HG02763 (cell line): ENCODE data around the gene HHLA2.

ENCODE experiments used
- ATAC-seq: cut with Tn5 transposase; IDR thresholded peaks from one replicate; pipeline ENCODE4 v1.9.1; 2021; ENCODE audit warnings: mild to moderate bottlenecking, moderate library complexity; ENCODE audit not compliant: unreplicated experiment

The HHLA2 gene

GRCh38 chr3:108297647-108298046 is 1.3 kb downstream of the HHLA2 start:
- ATAC-seq, result no peak

GRCh38 chr3:108298056-108298455 is 1.7 kb downstream of the HHLA2 start:
- ATAC-seq, result no peak

- ATAC-seq, result no peak
Measured at GRCh38 chr3:108300103-108300849, 3.9 kb downstream of the HHLA2 start.

GRCh38 chr3:108301695-108302404 is 5.5 kb downstream of the HHLA2 start:
- ATAC-seq, result peak; percentile 58

- ATAC-seq, result no peak
Measured at GRCh38 chr3:108302570-108302969, 6.2 kb downstream of the HHLA2 start.

GRCh38 chr3:108305484-108306172 is 9.3 kb downstream of the HHLA2 start:
- ATAC-seq, result no peak

- no peak for ATAC-seq
Measured at GRCh38 chr3:108311797-108312196, 15.4 kb downstream of the HHLA2 start.

GRCh38 chr3:108312656-108313055 is 16.3 kb downstream of the HHLA2 start:
- no peak for ATAC-seq

GRCh38 chr3:108315767-108316301 is 19.5 kb downstream of the HHLA2 start:
- no peak for ATAC-seq

GRCh38 chr3:108319428-108320082 is 23.2 kb downstream of the HHLA2 start:
- no peak for ATAC-seq

GRCh38 chr3:108320746-108321350 is 24.5 kb downstream of the HHLA2 start:
- no peak for ATAC-seq

- ATAC-seq, result no peak
Measured at GRCh38 chr3:108322352-108322751, 26.0 kb downstream of the HHLA2 start.

GRCh38 chr3:108324177-108324576 is 27.8 kb downstream of the HHLA2 start:
- no peak for ATAC-seq

GRCh38 chr3:108327168-108327567 is 30.8 kb downstream of the HHLA2 start:
- no peak for ATAC-seq

- no peak for ATAC-seq
Measured at GRCh38 chr3:108328821-108329486, 32.6 kb downstream of the HHLA2 start.

GRCh38 chr3:108329508-108329907 is 33.2 kb downstream of the HHLA2 start:
- ATAC-seq, result no peak

GRCh38 chr3:108329947-108330346 is 33.6 kb downstream of the HHLA2 start:
- no peak for ATAC-seq

GRCh38 chr3:108331792-108332191 is 35.4 kb downstream of the HHLA2 start:
- no peak for ATAC-seq

- ATAC-seq, result no peak
Measured at GRCh38 chr3:108333961-108334360, 37.6 kb downstream of the HHLA2 start.

GRCh38 chr3:108334701-108335100 is 38.4 kb downstream of the HHLA2 start:
- ATAC-seq, result no peak
